Measurements from ENCODE around the gene CD69.
"Not testable (repeated sequence)": the region's sequence is repeated elsewhere in the genome, so short reads cannot be mapped to it uniquely, and the experiment has no call there.

CD69 gene

GRCh38 chr12:9745199-9745598 lies 15.5 kb downstream of the CD69 start:
- no peak for DNase-seq

- DNase-seq: no peak
These were observed 18.0 kb downstream of the CD69 start for GRCh38 chr12:9742661-9743060.

GRCh38 chr12:9741726-9742125 lies 19.0 kb downstream of the CD69 start:
- no peak for DNase-seq

- no peak for DNase-seq
These were observed 20.5 kb downstream of the CD69 start for GRCh38 chr12:9740106-9740750.

- DNase-seq: not testable (repeated sequence)
These were observed 21.1 kb downstream of the CD69 start for GRCh38 chr12:9739404-9740105.

- not testable (repeated sequence) for DNase-seq
These were observed 21.8 kb downstream of the CD69 start for GRCh38 chr12:9738905-9739304.

- no peak for DNase-seq
These were observed 23.6 kb downstream of the CD69 start for GRCh38 chr12:9736936-9737705.

GRCh38 chr12:9735601-9736000 lies 25.1 kb downstream of the CD69 start:
- no peak for DNase-seq

GRCh38 chr12:9732921-9733461 lies 27.7 kb downstream of the CD69 start, which contains the start of gene CLECL1:
Gene CLECL1 (minus strand): TSS chr12:9733097.
- DNase-seq: no peak

GRCh38 chr12:9731797-9732196 lies 28.9 kb downstream of the CD69 start:
- no peak for DNase-seq

- no peak for DNase-seq
These were observed 29.3 kb downstream of the CD69 start for GRCh38 chr12:9731393-9731792.

- no peak for DNase-seq
These were observed 30.1 kb downstream of the CD69 start for GRCh38 chr12:9730591-9730990.

GRCh38 chr12:9730011-9730410 lies 30.7 kb downstream of the CD69 start:
- no peak for DNase-seq

- no peak for DNase-seq
These were observed 31.6 kb downstream of the CD69 start for GRCh38 chr12:9729082-9729481.

GRCh38 chr12:9727813-9728212 lies 32.9 kb downstream of the CD69 start:
- no peak for DNase-seq

GRCh38 chr12:9725213-9725870 lies 35.4 kb downstream of the CD69 start:
- no peak for DNase-seq

- DNase-seq: no peak
These were observed 36.7 kb downstream of the CD69 start for GRCh38 chr12:9724023-9724422.

GRCh38 chr12:9721394-9722092 lies 39.2 kb downstream of the CD69 start:
- no peak for DNase-seq

GRCh38 chr12:9719790-9720189 lies 40.9 kb downstream of the CD69 start:
- no peak for DNase-seq

GRCh38 chr12:9718968-9719367 lies 41.7 kb downstream of the CD69 start:
- no peak for DNase-seq

GRCh38 chr12:9717070-9717925 lies 43.4 kb downstream of the CD69 start:
- DNase-seq: no peak

All from NCI-H1105 (cell line).